Spleen (tissue), 13 donors: ENCODE data around the gene OR2L3. TPM values are rescaled to one million over a fixed set of nuclear protein-coding genes. Genes with fewer than 3 reads are reported as not detected.

Source experiments
- DNase-seq: peaks from one replicate; pipeline ENCODE4 v3.0.0-alpha.2; 2020
- H3K27ac ChIP-seq, 8 donors: fragments of 200-600 bp; sonication (generic) in 7 of 8; 1 replicate in 4 of 8; 2 replicates in 4 of 8; pipeline versions ENCODE4 v1.5.0 to v1.8.0; 2016 to 2021; ENCODE audit warnings: inconsistent platforms in 4 of 8, mild to moderate bottlenecking in 4 of 8, moderate library complexity in 1 of 8
- H3K27me3 ChIP-seq, 7 donors: fragments of 200-600 bp; sonication (generic) in 6 of 7; replicated peaks in 1 of 7; 1 replicate in 4 of 7; 2 replicates in 3 of 7; pipeline versions ENCODE4 v1.5.0 to v1.8.0; 2016 to 2021; ENCODE audit warnings: inconsistent platforms in 3 of 7, mild to moderate bottlenecking in 1 of 7
- H3K36me3 ChIP-seq, 6 donors: fragments of 200-600 bp; sonication (generic) in 5 of 6; 1 replicate in 4 of 6; 2 replicates in 2 of 6; pipeline versions ENCODE4 v1.5.0 to v1.8.0; 2016 to 2021; ENCODE audit warnings: inconsistent platforms in 2 of 6
- H3K4me1 ChIP-seq, 6 donors: fragments of 200-600 bp; sonication (generic) in 5 of 6; 1 replicate in 3 of 6; 2 replicates in 3 of 6; pipeline versions ENCODE4 v1.5.0 to v1.8.0; 2016 to 2021; ENCODE audit warnings: inconsistent platforms in 3 of 6
- H3K4me3 ChIP-seq, 8 donors: fragments of 200-600 bp; sonication (generic) in 7 of 8; 1 replicate in 4 of 8; 2 replicates in 4 of 8; pipeline versions ENCODE4 v1.5.0 to v1.8.0; 2016 to 2021; ENCODE audit warnings: inconsistent platforms in 4 of 8, mild to moderate bottlenecking in 4 of 8, moderate library complexity in 2 of 8
- H3K9me3 ChIP-seq, 8 donors: fragments of 200-600 bp; sonication (generic) in 7 of 8; 1 replicate in 4 of 8; 2 replicates in 4 of 8; pipeline versions ENCODE4 v1.5.0 to v1.8.0; 2016 to 2021; ENCODE audit warnings: inconsistent platforms in 4 of 8
- POLR2A ChIP-seq, 3 donors: fragments of 450-650 bp; IDR thresholded peaks; one replicate each; pipeline ENCODE4 v1.5.1; 2017; ENCODE audit warnings: antibody characterized with exemption in 3 of 3, mild to moderate bottlenecking in 1 of 3
- POLR2AphosphoS5 ChIP-seq, 3 donors: sonication (generic); formaldehyde crosslinking; IDR thresholded peaks; one replicate each; pipeline ENCODE4 v1.5.1; 2017; ENCODE audit warnings: antibody characterized with exemption in 3 of 3
- WGBS, 5 donors: extraction: QIAGEN DNeasy Blood & Tissue Kit in 3 of 5; methylation state at CpG; one replicate each; pipeline versions ENCODE4 v1.1.5 to v1.1.7; 2013 to 2018; 5-methylcytosine and 5-hydroxymethylcytosine counted together
- intact Hi-C: fragments of 100-400 bp; cut with DNase I; formaldehyde crosslinking; loops from one replicate; pipeline ENCODE4 v1.15.0; 2023; ENCODE audit warnings: low total_unique reads
- long read RNA-seq, 2 donors: transcript quantifications; one replicate each; lab custom pipeline, GENCODE V29; 2026
- polyA plus RNA-seq, 3 donors: library from polyadenylated mRNA; stranded (reverse); fragments of 200-250 nt; gene quantifications; one replicate each; pipeline ENCODE4 v1.2.1, GENCODE V29; 2013
- total RNA-seq, 7 donors: library from RNA; depleted of rRNA in 3 of 7; stranded (reverse); fragments of >200 nt in 3 of 7; fragmentation: NEBNext Ultra II Directional in 4 of 7; extraction: Animal tissue kit (Norgen Biotek cat#: 25700) in 4 of 7; gene quantifications; one replicate each; pipeline versions ENCODE4 v1.1.0 to v1.2.1, GENCODE V29; 2016 to 2021
- TF ChIP-seq, protein P1 (sequence below), 11 experiments: fragments of 200-600 bp in 7 of 11; fragments of 450-650 bp in 4 of 11; sonication (generic) in 4 of 11; IDR thresholded peaks in 8 of 11; conservative IDR thresholded peaks in 3 of 11; 1 replicate in 7 of 11; 2 replicates in 4 of 11; pipeline versions ENCODE4 v1.4.0 to v1.8.0; 2016 to 2021; ENCODE audit warnings: antibody characterized with exemption in 11 of 11, inconsistent platforms in 4 of 11, mild to moderate bottlenecking in 1 of 11
- donor health status: healthy with polysubstance abuse.
- donor health status: DM: no; HTN: no; CAD: no; lungs with moderate emphysema.
- donor health status: DM: no; HTN: no; CAD: no.
- donor health status: Bipolar disorder and iron deficiency.
- donor health status: healthy.
- donor health status: DM: no; HTN: no; CAD: no.
- donor health status: DM: yes; HTN: yes; CAD: no.

The OR2L3 gene, protein sequence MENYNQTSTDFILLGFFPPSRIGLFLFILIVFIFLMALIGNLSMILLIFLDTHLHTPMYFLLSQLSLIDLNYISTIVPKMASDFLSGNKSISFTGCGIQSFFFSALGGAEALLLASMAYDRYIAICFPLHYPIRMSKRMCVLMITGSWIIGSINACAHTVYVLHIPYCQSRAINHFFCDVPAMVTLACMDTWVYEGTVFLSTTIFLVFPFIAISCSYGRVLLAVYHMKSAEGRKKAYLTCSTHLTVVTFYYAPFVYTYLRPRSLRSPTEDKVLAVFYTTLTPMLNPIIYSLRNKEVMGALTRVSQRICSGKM
- total RNA-seq (1 to 10 TPM in 1 of 7 donors, under 1 TPM in 6; 0.27 to 1.0 (median 0.32) TPM), polyA plus RNA-seq (under 1 TPM in 1 of 3 donors, not detected in 2; 0.06 TPM)
- long read RNA-seq, donor 1 = 0 reads
- long read RNA-seq, donor 2 = 0 reads

DNA sequence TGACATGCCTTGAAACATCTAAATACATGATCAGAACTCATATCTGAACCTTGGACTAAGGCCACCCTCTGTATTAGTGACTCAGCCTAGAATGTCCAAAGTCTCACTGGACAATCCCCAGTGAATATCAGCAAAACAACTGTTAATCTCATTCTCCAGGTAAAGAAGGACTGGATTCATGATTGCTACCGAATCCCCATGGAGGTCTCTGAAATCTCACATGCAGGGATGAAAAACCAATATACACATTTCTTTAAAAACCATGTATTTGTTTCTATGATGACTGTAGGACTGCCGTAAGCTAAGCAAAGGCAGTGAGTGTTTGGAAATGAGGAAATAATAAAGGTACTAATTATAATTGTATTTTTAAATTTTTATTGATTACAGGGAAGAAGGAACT, at the start of gene OR2L3:
Gene OR2L3 (plus strand): TSS at position 301 of the 400 bp plus-strand sequence. CDS start 13,846 bp downstream, outside the sequence.
- no peak within 1 kb of the TSS for H3K27ac ChIP-seq
- no peaks in the 10 kb centered on the region for H3K27me3 ChIP-seq
- H3K4me1 ChIP-seq = no peaks in the 10 kb centered on the region
- DNase-seq = no peak
- 73 to 87% (median 79%) methylated on average over 2 of the region's 2 CpGs for WGBS, 5 donors
- intact Hi-C loops = no loop called here
- no peaks in the 10 kb centered on the region for H3K36me3 ChIP-seq
- H3K9me3 ChIP-seq = peaks cover 0 to 18% (median 6%) of the 10 kb centered on the region in 8 donors
- no peak within 1 kb of the TSS for H3K4me3 ChIP-seq
- TF ChIP-seq POLR2A (IDR thresholded peaks at IDR 0.05) = no peak
- no peak for TF ChIP-seq POLR2AphosphoS5 (IDR thresholded peaks at IDR 0.05)
- TF ChIP-seq, protein P1, sequence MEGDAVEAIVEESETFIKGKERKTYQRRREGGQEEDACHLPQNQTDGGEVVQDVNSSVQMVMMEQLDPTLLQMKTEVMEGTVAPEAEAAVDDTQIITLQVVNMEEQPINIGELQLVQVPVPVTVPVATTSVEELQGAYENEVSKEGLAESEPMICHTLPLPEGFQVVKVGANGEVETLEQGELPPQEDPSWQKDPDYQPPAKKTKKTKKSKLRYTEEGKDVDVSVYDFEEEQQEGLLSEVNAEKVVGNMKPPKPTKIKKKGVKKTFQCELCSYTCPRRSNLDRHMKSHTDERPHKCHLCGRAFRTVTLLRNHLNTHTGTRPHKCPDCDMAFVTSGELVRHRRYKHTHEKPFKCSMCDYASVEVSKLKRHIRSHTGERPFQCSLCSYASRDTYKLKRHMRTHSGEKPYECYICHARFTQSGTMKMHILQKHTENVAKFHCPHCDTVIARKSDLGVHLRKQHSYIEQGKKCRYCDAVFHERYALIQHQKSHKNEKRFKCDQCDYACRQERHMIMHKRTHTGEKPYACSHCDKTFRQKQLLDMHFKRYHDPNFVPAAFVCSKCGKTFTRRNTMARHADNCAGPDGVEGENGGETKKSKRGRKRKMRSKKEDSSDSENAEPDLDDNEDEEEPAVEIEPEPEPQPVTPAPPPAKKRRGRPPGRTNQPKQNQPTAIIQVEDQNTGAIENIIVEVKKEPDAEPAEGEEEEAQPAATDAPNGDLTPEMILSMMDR (IDR thresholded peaks at IDR 0.05 in 8 of 11, conservative IDR thresholded peaks at IDR 0.05 in 3 of 11) = no peak

DNA sequence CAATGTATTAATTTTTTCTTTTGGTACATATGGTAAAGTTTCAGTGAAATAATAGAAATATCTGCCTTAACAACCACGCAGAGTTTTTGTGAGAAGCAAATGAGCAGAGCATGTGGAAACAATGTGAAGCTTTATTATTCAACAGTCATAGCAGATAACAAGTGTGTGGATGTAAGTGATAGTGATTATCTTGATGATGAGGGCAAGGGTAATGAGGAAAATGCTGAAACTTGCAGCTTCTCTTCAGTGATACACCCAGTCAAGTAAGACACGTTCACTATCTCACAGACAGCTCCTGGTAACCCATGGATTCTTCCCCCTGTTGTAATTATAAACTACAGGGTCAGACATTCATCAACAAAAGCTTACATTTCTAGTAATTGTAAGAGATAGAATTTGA, 47.8 kb upstream of the OR2L3 start:
- WGBS, 5 donors = 46 to 68% (median 60%) methylated on average over 2 of the region's 2 CpGs
- Histone ChIP-seq H3K4me1 (no peaks in the 10 kb centered on the region), H3K36me3 (no peaks in the 10 kb centered on the region), H3K27me3 (no peaks in the 10 kb centered on the region), H3K4me3 (no peak overlapping the region), H3K9me3 (peaks cover 0 to 6% (median 0%) of the 10 kb centered on the region in 8 donors), H3K27ac (no peak overlapping the region)
- TF ChIP-seq POLR2A (IDR thresholded peaks at IDR 0.05) = no peak
- TF ChIP-seq, protein P1 (IDR thresholded peaks at IDR 0.05 in 8 of 11, conservative IDR thresholded peaks at IDR 0.05 in 3 of 11) = no peak
- no peak for TF ChIP-seq POLR2AphosphoS5 (IDR thresholded peaks at IDR 0.05)
- no peak for DNase-seq
- intact Hi-C loops = no loop called here

DNA sequence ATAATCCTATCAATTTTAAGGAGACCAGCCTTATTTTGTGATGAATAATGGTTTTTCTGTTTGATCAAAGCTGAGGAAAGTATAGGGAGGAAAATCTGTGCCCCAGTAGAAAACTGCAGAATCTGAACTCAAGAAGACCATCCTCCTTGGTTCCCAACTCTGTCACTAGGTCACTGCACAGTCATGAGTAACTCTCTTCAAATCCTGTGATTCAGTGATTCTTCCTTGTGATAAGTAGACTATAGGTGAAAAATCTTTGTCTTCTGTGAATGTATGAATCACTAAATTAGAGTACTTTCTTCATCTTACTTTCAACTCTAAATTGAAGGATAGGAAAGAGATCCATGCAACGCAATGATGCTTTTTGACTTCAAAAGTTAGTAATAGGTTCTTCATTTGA, 46.5 kb upstream of the OR2L3 start:
- intact Hi-C loops = no loop called here
- peaks cover 0 to 6% (median 0%) of the 10 kb centered on the region in 8 donors for H3K9me3 ChIP-seq
- no peaks in the 10 kb centered on the region for H3K4me1 ChIP-seq
- no peaks in the 10 kb centered on the region for H3K27me3 ChIP-seq
- H3K4me3 ChIP-seq = no peak overlapping the region
- no peak for DNase-seq
- 80 to 98% (median 94%) methylated on average over 1 of the region's 1 CpG for WGBS, 5 donors
- no peak for TF ChIP-seq POLR2AphosphoS5 (IDR thresholded peaks at IDR 0.05)
- no peak overlapping the region for H3K27ac ChIP-seq
- H3K36me3 ChIP-seq = no peaks in the 10 kb centered on the region

DNA sequence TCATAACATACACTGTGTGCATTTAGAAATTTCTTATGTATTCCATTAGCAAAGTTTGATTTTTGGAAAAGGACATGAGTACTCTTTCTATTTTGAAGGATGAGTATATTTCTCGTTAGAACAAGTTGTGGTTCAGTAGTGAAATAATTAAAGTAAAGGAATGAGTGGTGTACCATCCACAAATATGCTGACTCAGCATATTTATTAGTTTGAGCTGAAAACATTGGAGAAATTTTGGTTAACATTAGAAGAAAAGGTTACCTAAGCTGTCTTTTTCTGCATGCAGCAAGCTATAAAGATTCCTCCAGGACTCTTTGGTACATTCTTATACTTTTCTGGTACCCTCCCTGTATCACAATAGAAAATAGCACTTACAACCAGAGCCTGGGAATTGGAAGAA, 38.9 kb upstream of the OR2L3 start:
- peaks cover 8 to 58% (median 51%) of the 10 kb centered on the region in 8 donors for H3K9me3 ChIP-seq
- H3K36me3 ChIP-seq = no peaks in the 10 kb centered on the region
- H3K27ac ChIP-seq = no peak overlapping the region
- no peak for TF ChIP-seq POLR2A (IDR thresholded peaks at IDR 0.05)
- TF ChIP-seq POLR2AphosphoS5 (IDR thresholded peaks at IDR 0.05) = no peak
- TF ChIP-seq, protein P1 (IDR thresholded peaks at IDR 0.05 in 8 of 11, conservative IDR thresholded peaks at IDR 0.05 in 3 of 11) = no peak
- WGBS, 5 donors = 51 to 71% (median 57%) methylated on average over 1 of the region's 1 CpG
- H3K27me3 ChIP-seq = no peaks in the 10 kb centered on the region
- no peak overlapping the region for H3K4me3 ChIP-seq
- intact Hi-C loops = no loop called here
- no peak for DNase-seq
- no peaks in the 10 kb centered on the region for H3K4me1 ChIP-seq
